SK-N-SH treated with all-trans-retinoic acid at 6 μM for 48 hours (cell line): ENCODE data around the gene CFAP221.
"Not testable (repeated sequence)": the region's sequence is repeated elsewhere in the genome, so short reads cannot be mapped to it uniquely, and the experiment has no call there.

Source experiments
- ATAC-seq: fragments of 200-7000 bp; cut with Tn5 transposase; 3 replicates; pipeline ENCODE4 v1.9.1; 2020; ENCODE audit warnings: mild to moderate bottlenecking, moderate library complexity
- ARNTL ChIP-seq: fragments of 450-650 bp; formaldehyde crosslinking; IDR thresholded peaks from 2 replicates; pipeline ENCODE4 v1.5.0; 2020; ENCODE audit warnings: low read depth, mild to moderate bottlenecking, moderate library complexity, borderline replicate concordance
- BACH2 ChIP-seq: fragments of 250-450 bp; sonication (Bioruptor Pico); IDR thresholded peaks from 2 replicates; pipeline ENCODE4 v1.9.0; 2021; ENCODE audit warnings: mild to moderate bottlenecking, borderline replicate concordance
- ESRRG ChIP-seq: fragments of 250-450 bp; sonication (Bioruptor Pico); IDR thresholded peaks from 2 replicates; pipeline ENCODE4 v1.6.1; 2021; ENCODE audit warnings: mild to moderate bottlenecking
- ISL1 ChIP-seq: fragments of 250-450 bp; sonication (Bioruptor Pico); IDR thresholded peaks from 2 replicates; pipeline ENCODE4 v2.1.2; 2022; ENCODE audit warnings: mild to moderate bottlenecking, moderate library complexity
- OSR1 ChIP-seq: fragments of 250-450 bp; sonication (Bioruptor Pico); IDR thresholded peaks from 2 replicates; pipeline ENCODE4 v1.8.0; 2022; ENCODE audit warnings: moderate library complexity, mild to moderate bottlenecking, inconsistent platforms
- PPARA ChIP-seq: fragments of 250-450 bp; sonication (Bioruptor Pico); IDR thresholded peaks from 2 replicates; pipeline ENCODE4 v1.5.0; 2020; ENCODE audit warnings: mild to moderate bottlenecking, borderline replicate concordance
- RARB ChIP-seq: fragments of 250-450 bp; sonication (Bioruptor Pico); IDR thresholded peaks from 2 replicates; pipeline ENCODE4 v1.8.0; 2021; ENCODE audit warnings: mild to moderate bottlenecking, moderate library complexity
- SNAI2 ChIP-seq: fragments of 250-450 bp; sonication (Bioruptor Pico); IDR thresholded peaks from 2 replicates; pipeline ENCODE4 v1.5.0; 2020; ENCODE audit warnings: mild to moderate bottlenecking, moderate library complexity
- TOX ChIP-seq: fragments of 250-450 bp; sonication (Bioruptor Pico); IDR thresholded peaks from 2 replicates; pipeline ENCODE4 v1.8.0; 2021; ENCODE audit warnings: mild to moderate bottlenecking, moderate library complexity, borderline replicate concordance
- ZC3H10 ChIP-seq: fragments of 250-450 bp; sonication (Bioruptor Pico); IDR thresholded peaks from 2 replicates; pipeline ENCODE4 v1.5.1; 2021; ENCODE audit warnings: mild to moderate bottlenecking, moderate library complexity
- ZFP3 ChIP-seq: fragments of 250-450 bp; sonication (Bioruptor Pico); IDR thresholded peaks from 2 replicates; pipeline ENCODE4 v1.5.0; 2020; ENCODE audit warnings: mild to moderate bottlenecking, moderate library complexity
- ZFP30 ChIP-seq: fragments of 450-650 bp; formaldehyde crosslinking; IDR thresholded peaks from 2 replicates; pipeline ENCODE4 v1.5.0; 2022; ENCODE audit warnings: mild to moderate bottlenecking, moderate library complexity
- ZNF565 ChIP-seq: fragments of 450-650 bp; formaldehyde crosslinking; conservative IDR thresholded peaks from 2 replicates; pipeline ENCODE4 v1.5.0; 2020; ENCODE audit warnings: low read depth, mild to moderate bottlenecking, moderate library complexity
- ZNF70 ChIP-seq: fragments of 450-650 bp; formaldehyde crosslinking; IDR thresholded peaks from 2 replicates; pipeline ENCODE4 v1.5.0; 2020; ENCODE audit warnings: mild to moderate bottlenecking, moderate library complexity
- ZNF8 ChIP-seq: fragments of 450-650 bp; formaldehyde crosslinking; IDR thresholded peaks from 2 replicates; pipeline ENCODE4 v1.5.0; 2020; ENCODE audit warnings: mild to moderate bottlenecking, moderate library complexity
- TF ChIP-seq, protein P1 (sequence below): fragments of 250-450 bp; sonication (Bioruptor Pico); IDR thresholded peaks from 2 replicates; pipeline ENCODE4 v1.8.0; 2020; ENCODE audit warnings: mild to moderate bottlenecking, moderate library complexity, borderline replicate concordance
- TF ChIP-seq, protein P2 (sequence below): fragments of 250-450 bp; sonication (Bioruptor Pico); IDR thresholded peaks from 2 replicates; pipeline ENCODE4 v1.5.1; 2020; ENCODE audit warnings: low read depth, mild to moderate bottlenecking, moderate library complexity
- TF ChIP-seq, protein P3 (sequence below): fragments of 250-450 bp; sonication (Bioruptor Pico); IDR thresholded peaks from 2 replicates; pipeline ENCODE4 v1.8.0; 2021; ENCODE audit warnings: low read depth, mild to moderate bottlenecking, moderate library complexity, borderline replicate concordance
- TF ChIP-seq, protein P4 (sequence below): fragments of 250-450 bp; sonication (Bioruptor Pico); IDR thresholded peaks from 2 replicates; pipeline ENCODE4 v1.5.0; 2020; ENCODE audit warnings: mild to moderate bottlenecking, moderate library complexity
- TF ChIP-seq, protein P5 (sequence below): fragments of 250-450 bp; sonication (Bioruptor Pico); IDR thresholded peaks from 2 replicates; pipeline ENCODE4 v1.5.1; 2021; ENCODE audit warnings: mild to moderate bottlenecking, moderate library complexity

CFAP221 gene

DNA sequence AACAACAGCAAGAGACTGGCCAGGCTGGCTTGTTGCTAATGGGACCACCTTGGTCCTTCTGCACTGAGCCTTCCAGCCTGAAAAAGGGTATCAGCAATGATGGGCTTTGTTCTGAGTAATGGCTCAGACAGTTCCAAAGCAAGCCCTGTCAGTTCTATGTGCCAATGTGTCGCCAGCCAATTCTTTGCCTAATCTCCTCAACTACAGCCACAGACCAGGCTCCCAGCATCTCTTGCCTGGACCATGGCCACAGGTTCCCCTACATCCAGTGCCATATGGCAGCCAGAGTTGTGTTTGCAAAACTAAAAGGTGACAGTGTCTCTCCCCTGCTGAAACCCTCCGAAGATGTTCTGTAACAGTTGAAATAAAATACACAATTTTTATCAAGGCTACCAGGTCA lies 73.2 kb downstream of the CFAP221 start:
- no peak for ATAC-seq
- TF ChIP-seq PPARA (no peak), ISL1 (CRISPR knock-in tag) (no peak), RARB (CRISPR knock-in tag) (no peak), ZC3H10 (CRISPR knock-in tag) (no peak), SNAI2 (CRISPR knock-in tag) (no peak), OSR1 (CRISPR knock-in tag) (no peak)
- TF ChIP-seq, protein P1, sequence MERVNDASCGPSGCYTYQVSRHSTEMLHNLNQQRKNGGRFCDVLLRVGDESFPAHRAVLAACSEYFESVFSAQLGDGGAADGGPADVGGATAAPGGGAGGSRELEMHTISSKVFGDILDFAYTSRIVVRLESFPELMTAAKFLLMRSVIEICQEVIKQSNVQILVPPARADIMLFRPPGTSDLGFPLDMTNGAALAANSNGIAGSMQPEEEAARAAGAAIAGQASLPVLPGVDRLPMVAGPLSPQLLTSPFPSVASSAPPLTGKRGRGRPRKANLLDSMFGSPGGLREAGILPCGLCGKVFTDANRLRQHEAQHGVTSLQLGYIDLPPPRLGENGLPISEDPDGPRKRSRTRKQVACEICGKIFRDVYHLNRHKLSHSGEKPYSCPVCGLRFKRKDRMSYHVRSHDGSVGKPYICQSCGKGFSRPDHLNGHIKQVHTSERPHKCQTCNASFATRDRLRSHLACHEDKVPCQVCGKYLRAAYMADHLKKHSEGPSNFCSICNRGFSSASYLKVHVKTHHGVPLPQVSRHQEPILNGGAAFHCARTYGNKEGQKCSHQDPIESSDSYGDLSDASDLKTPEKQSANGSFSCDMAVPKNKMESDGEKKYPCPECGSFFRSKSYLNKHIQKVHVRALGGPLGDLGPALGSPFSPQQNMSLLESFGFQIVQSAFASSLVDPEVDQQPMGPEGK = no peak
- TF ChIP-seq, protein P2, sequence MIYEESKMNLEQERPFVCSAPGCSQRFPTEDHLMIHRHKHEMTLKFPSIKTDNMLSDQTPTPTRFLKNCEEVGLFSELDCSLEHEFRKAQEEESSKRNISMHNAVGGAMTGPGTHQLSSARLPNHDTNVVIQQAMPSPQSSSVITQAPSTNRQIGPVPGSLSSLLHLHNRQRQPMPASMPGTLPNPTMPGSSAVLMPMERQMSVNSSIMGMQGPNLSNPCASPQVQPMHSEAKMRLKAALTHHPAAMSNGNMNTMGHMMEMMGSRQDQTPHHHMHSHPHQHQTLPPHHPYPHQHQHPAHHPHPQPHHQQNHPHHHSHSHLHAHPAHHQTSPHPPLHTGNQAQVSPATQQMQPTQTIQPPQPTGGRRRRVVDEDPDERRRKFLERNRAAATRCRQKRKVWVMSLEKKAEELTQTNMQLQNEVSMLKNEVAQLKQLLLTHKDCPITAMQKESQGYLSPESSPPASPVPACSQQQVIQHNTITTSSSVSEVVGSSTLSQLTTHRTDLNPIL (CRISPR knock-in tag) = no peak

DNA sequence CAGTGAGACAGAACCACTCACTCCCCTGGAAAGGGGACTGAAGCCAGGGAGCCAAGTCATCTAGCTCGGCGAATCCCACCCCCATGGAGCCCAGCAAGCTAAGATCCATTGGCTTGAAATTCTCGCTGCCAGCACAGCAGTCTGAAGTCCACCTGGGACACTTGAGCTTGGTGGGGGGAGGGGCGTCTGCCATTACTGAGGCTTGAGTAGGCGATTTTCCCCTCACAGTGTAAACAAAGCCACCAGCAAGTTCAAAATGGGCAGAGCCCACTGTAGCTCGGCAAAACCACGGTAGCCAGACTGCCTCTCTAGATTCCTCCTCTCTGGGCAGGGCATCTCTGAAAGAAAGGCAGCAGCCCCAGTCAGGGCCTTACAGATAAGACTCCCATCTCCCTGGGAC lies 74.5 kb downstream of the CFAP221 start:
- ATAC-seq = not testable (repeated sequence)

DNA sequence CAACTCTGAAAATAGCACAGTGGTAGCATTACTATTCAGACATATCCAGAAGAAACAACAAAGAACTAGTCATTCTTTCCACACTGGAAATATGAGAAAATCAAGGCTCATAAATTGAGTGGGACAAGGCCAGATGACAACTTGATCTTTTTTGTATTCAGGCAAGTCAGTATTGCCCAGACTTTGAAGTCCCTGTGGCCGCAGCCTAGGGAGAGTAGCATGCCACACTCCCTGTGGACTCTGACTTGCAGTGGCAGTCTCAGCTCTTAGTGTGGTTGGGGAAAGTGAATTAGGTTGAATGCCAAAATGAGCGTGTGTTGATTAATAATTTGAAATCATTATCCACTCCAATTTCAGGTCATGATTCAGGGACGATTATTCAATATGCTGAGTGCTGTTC lies 81.0 kb downstream of the CFAP221 start:
- no peak for ATAC-seq
- no peak for TF ChIP-seq ZNF8
- no peak for TF ChIP-seq ESRRG (CRISPR knock-in tag)
- TF ChIP-seq ARNTL (CRISPR knock-in tag) = no peak

DNA sequence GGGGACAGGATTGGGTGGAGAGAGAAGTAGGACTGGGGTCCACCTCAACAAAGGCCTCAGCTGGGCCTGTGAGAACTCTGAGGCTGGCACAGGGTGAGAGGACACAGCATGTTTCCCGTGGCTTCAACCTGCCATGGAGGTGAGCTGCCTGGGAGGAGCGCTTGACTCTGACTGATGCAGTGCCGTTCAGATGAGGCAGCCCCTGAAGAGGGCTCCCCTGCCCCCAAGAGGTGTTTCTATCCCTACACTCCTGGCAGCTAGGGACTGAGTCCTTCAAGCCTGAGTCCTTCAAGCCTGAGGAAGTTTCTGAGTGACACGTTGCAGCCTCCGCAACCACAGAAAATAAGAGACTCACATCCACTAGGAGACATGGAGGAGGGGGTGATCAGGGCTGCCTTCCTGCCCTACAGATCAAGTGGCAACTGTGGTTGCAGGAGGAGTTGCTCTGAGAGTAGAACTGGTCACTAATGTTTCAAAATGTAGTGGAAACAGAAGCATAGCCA lies 85.1 kb downstream of the CFAP221 start:
- no peak for ATAC-seq
- TF ChIP-seq ZNF565 (CRISPR knock-in tag) (no peak), TOX (CRISPR knock-in tag) (no peak), RARB (CRISPR knock-in tag) (no peak), ZNF70 (CRISPR knock-in tag) (no peak), ISL1 (CRISPR knock-in tag) (no peak), BACH2 (CRISPR knock-in tag) (no peak), ZFP3 (CRISPR knock-in tag) (no peak), ZFP30 (CRISPR knock-in tag) (no peak)
- TF ChIP-seq, protein P3, sequence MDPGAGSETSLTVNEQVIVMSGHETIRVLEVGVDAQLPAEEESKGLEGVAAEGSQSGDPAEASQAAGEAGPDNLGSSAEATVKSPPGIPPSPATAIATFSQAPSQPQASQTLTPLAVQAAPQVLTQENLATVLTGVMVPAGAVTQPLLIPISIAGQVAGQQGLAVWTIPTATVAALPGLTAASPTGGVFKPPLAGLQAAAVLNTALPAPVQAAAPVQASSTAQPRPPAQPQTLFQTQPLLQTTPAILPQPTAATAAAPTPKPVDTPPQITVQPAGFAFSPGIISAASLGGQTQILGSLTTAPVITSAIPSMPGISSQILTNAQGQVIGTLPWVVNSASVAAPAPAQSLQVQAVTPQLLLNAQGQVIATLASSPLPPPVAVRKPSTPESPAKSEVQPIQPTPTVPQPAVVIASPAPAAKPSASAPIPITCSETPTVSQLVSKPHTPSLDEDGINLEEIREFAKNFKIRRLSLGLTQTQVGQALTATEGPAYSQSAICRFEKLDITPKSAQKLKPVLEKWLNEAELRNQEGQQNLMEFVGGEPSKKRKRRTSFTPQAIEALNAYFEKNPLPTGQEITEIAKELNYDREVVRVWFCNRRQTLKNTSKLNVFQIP (CRISPR knock-in tag) = no peak
- TF ChIP-seq, protein P1 = no peak
- TF ChIP-seq, protein P2 (CRISPR knock-in tag) = no peak

DNA sequence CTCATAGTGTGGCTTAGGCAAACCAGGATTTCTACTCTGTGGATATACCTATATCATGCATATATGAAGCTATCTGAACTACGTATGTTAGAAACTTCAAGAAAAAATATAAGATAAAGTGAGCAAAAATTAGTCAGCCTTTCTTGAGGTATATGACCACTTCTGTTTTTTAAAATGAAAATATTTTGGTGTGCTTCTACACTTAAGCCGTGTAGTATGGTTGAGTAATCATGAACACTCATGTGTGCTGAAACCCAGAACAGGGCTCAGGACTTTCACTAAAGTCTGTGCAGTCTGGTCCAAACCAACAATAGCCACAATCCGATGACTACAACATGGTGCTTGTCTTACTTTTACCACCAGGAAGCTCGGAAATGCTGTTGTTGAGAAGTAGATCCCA lies 85.9 kb downstream of the CFAP221 start:
- no peak for ATAC-seq
- TF ChIP-seq ZNF8 (no peak), ARNTL (CRISPR knock-in tag) (no peak), ISL1 (CRISPR knock-in tag) (no peak), PPARA (no peak), OSR1 (CRISPR knock-in tag) (no peak), TOX (CRISPR knock-in tag) (no peak), BACH2 (CRISPR knock-in tag) (no peak), ZFP3 (CRISPR knock-in tag) (no peak)
- TF ChIP-seq, protein P4, sequence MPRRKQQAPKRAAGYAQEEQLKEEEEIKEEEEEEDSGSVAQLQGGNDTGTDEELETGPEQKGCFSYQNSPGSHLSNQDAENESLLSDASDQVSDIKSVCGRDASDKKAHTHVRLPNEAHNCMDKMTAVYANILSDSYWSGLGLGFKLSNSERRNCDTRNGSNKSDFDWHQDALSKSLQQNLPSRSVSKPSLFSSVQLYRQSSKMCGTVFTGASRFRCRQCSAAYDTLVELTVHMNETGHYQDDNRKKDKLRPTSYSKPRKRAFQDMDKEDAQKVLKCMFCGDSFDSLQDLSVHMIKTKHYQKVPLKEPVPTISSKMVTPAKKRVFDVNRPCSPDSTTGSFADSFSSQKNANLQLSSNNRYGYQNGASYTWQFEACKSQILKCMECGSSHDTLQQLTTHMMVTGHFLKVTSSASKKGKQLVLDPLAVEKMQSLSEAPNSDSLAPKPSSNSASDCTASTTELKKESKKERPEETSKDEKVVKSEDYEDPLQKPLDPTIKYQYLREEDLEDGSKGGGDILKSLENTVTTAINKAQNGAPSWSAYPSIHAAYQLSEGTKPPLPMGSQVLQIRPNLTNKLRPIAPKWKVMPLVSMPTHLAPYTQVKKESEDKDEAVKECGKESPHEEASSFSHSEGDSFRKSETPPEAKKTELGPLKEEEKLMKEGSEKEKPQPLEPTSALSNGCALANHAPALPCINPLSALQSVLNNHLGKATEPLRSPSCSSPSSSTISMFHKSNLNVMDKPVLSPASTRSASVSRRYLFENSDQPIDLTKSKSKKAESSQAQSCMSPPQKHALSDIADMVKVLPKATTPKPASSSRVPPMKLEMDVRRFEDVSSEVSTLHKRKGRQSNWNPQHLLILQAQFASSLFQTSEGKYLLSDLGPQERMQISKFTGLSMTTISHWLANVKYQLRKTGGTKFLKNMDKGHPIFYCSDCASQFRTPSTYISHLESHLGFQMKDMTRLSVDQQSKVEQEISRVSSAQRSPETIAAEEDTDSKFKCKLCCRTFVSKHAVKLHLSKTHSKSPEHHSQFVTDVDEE = no peak
- TF ChIP-seq, protein P5, sequence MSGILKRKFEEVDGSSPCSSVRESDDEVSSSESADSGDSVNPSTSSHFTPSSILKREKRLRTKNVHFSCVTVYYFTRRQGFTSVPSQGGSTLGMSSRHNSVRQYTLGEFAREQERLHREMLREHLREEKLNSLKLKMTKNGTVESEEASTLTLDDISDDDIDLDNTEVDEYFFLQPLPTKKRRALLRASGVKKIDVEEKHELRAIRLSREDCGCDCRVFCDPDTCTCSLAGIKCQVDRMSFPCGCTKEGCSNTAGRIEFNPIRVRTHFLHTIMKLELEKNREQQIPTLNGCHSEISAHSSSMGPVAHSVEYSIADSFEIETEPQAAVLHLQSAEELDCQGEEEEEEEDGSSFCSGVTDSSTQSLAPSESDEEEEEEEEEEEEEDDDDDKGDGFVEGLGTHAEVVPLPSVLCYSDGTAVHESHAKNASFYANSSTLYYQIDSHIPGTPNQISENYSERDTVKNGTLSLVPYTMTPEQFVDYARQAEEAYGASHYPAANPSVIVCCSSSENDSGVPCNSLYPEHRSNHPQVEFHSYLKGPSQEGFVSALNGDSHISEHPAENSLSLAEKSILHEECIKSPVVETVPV (CRISPR knock-in tag) = no peak
- TF ChIP-seq, protein P2 (CRISPR knock-in tag) = no peak
- TF ChIP-seq, all 23 proteins: peak for 0
